CD14-positive monocyte (primary cell): ENCODE measurements around the gene RBMS3. TPM values are rescaled to one million over a fixed set of nuclear protein-coding genes. Genes with fewer than 3 reads are reported as not detected.

ENCODE experiments used
- DNase-seq, 3 donors: peaks; one replicate each; pipeline ENCODE4 v3.0.0-alpha.2; 2011 to 2022
- H2AFZ ChIP-seq: 2 replicates; pipeline ENCODE4 v1.6.0; 2012; ENCODE audit warnings: mild to moderate bottlenecking, low read depth, low read length, inconsistent platforms; ENCODE audit not compliant: insufficient read depth, poor library complexity, severe bottlenecking
- H3K27ac ChIP-seq, 2 donors: 1 replicate in 1 of 2; 2 replicates in 1 of 2; pipeline ENCODE4 v1.5.1; 2012 to 2013; ENCODE audit warnings: low read length in 2 of 2, control low read depth in 1 of 2, inconsistent platforms in 1 of 2, low read depth in 1 of 2, mild to moderate bottlenecking in 1 of 2
- H3K27me3 ChIP-seq, 2 donors: one replicate each; pipeline versions ENCODE4 v1.6.0 to v1.6.1; 2011 to 2013; ENCODE audit warnings: low read length in 2 of 2; ENCODE audit not compliant: control insufficient read depth in 2 of 2, insufficient read depth in 2 of 2
- H3K36me3 ChIP-seq, 2 donors: replicated peaks in 1 of 2; 1 replicate in 1 of 2; 2 replicates in 1 of 2; pipeline versions ENCODE4 v1.5.1 to v1.6.1; 2012 to 2013; ENCODE audit warnings: low read length in 2 of 2, control low read depth in 1 of 2, inconsistent platforms in 1 of 2, mild to moderate bottlenecking in 1 of 2; ENCODE audit not compliant: insufficient read depth in 2 of 2, control insufficient read depth in 1 of 2
- H3K4me1 ChIP-seq, 2 donors: 1 replicate in 1 of 2; 2 replicates in 1 of 2; pipeline versions ENCODE4 v1.5.1 to v1.6.1; 2012 to 2013; ENCODE audit warnings: low read length in 2 of 2, control low read depth in 1 of 2, inconsistent platforms in 1 of 2, mild to moderate bottlenecking in 1 of 2, moderate library complexity in 1 of 2; ENCODE audit not compliant: insufficient read depth in 2 of 2, control insufficient read depth in 1 of 2
- H3K4me2 ChIP-seq: replicated peaks from 2 replicates; pipeline ENCODE3; 2012; ENCODE audit warnings: low read length, moderate library complexity, mild to moderate bottlenecking; ENCODE audit not compliant: poor library complexity, severe bottlenecking; ENCODE audit errors: extremely low read depth
- H3K4me3 ChIP-seq, 3 experiments: fragments of 200-600 bp in 1 of 3; sonication (generic) in 1 of 3; replicated peaks in 1 of 3; 1 replicate in 2 of 3; 2 replicates in 1 of 3; pipeline ENCODE4 v1.5.1; 2011 to 2013; ENCODE audit warnings: low read length in 3 of 3, mild to moderate bottlenecking in 3 of 3, control low read depth in 2 of 3, low read depth in 2 of 3, inconsistent platforms in 1 of 3, moderate library complexity in 1 of 3
- H3K79me2 ChIP-seq: 2 replicates; pipeline ENCODE4 v1.6.0; 2012; ENCODE audit warnings: mild to moderate bottlenecking, control low read depth, inconsistent platforms, low read length, moderate library complexity; ENCODE audit not compliant: insufficient read depth
- H3K9ac ChIP-seq: 2 replicates; pipeline ENCODE4 v1.6.0; 2017; ENCODE audit warnings: low read length, mild to moderate bottlenecking; ENCODE audit not compliant: insufficient read depth, poor library complexity, severe bottlenecking
- H3K9me3 ChIP-seq, 2 donors: replicated peaks in 1 of 2; 1 replicate in 1 of 2; 2 replicates in 1 of 2; pipeline versions ENCODE4 v1.5.1 to v1.6.1; 2012 to 2013; ENCODE audit warnings: low read length in 2 of 2, control low read depth in 1 of 2; ENCODE audit not compliant: control insufficient read depth in 1 of 2, insufficient read depth in 1 of 2
- H4K20me1 ChIP-seq: 2 replicates; pipeline ENCODE4 v1.6.0; 2012; ENCODE audit warnings: mild to moderate bottlenecking, low read length, control low read depth, moderate library complexity; ENCODE audit not compliant: insufficient read depth
- H3K27ac Mint-ChIP-seq, 7 donors: one replicate each; pipeline ENCODE4 v1.8.0; 2020; ENCODE audit warnings: mild to moderate bottlenecking in 7 of 7, mixed read lengths in 7 of 7, moderate library complexity in 6 of 7, inconsistent platforms in 2 of 7
- H3K27me3 Mint-ChIP-seq, 3 donors: one replicate each; pipeline ENCODE4 v1.8.0; 2021 to 2022; ENCODE audit warnings: low read depth in 3 of 3, mild to moderate bottlenecking in 3 of 3, mixed read lengths in 3 of 3, moderate library complexity in 3 of 3, inconsistent platforms in 1 of 3
- H3K36me3 Mint-ChIP-seq, 2 donors: one replicate each; pipeline ENCODE4 v1.8.0; 2020; ENCODE audit warnings: mixed read lengths in 2 of 2, inconsistent platforms in 1 of 2, mild to moderate bottlenecking in 1 of 2
- H3K4me1 Mint-ChIP-seq: one replicate; pipeline ENCODE4 v1.8.0; 2020; ENCODE audit warnings: mild to moderate bottlenecking, mixed read lengths
- H3K4me3 Mint-ChIP-seq, 2 donors: one replicate each; pipeline ENCODE4 v1.8.0; 2020; ENCODE audit warnings: mild to moderate bottlenecking in 2 of 2, mixed read lengths in 2 of 2, moderate library complexity in 1 of 2
- H3K9me3 Mint-ChIP-seq, 7 donors: one replicate each; pipeline ENCODE4 v1.8.0; 2020 to 2022; ENCODE audit warnings: mixed read lengths in 7 of 7, mild to moderate bottlenecking in 6 of 7, moderate library complexity in 6 of 7, inconsistent platforms in 2 of 7
- WGBS: methylation state at CpG from one replicate; pipeline ENCODE4 v1.1.5; 2013; ENCODE audit warnings: missing lambda C conversion rate; ENCODE audit not compliant: insufficient coverage; 5-methylcytosine and 5-hydroxymethylcytosine counted together
- intact Hi-C, 2 donors: fragments of 100-400 bp; cut with micrococcal nuclease; formaldehyde crosslinking; loops; one replicate each; pipeline versions ENCODE4 v1.15.0 to v1.15.1; 2023
- polyA plus RNA-seq, 3 donors: library from polyadenylated mRNA; depleted of rRNA in 1 of 3; unstranded in 2 of 3; stranded (reverse) in 1 of 3; fragments of 300-500 nt in 2 of 3; fragments of >200 nt in 1 of 3; fragmentation: Illumina TruSeq in 2 of 3; gene quantifications; 1 replicate in 2 of 3; 2 replicates in 1 of 3; pipeline ENCODE4 v1.2.3, GENCODE V29; 2012 to 2021
- TF ChIP-seq, protein P1 (sequence below): fragments of 200-600 bp; IDR thresholded peaks from one replicate; pipeline ENCODE4 v1.8.0; 2022; ENCODE audit warnings: antibody characterized with exemption, mild to moderate bottlenecking

The RBMS3 gene
- polyA plus RNA-seq, 3 donors, result not detected

DNA sequence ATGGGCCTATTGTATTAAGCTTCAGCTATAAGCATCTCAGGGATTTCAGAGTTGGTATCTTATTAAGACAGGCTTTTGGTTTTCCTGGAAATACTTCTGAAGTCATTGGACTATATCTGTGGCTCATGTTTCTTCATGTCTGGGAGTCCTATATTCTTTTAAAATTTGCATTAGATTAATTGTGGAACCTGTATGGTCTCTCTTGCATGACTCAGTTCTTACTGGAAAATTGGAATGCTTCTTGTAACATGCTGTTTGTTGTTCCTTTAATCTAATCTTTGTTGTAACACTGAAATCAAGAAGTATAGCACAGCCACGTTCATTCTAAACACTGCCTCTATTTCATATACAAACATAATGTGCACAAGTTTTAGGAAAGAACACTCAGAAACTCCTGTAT lies 208.1 kb downstream of the RBMS3 start:
- Mint-ChIP-seq H3K27ac (no peak overlapping the region), H3K27me3 (peaks cover 0 to 2% (median 0%) of the 10 kb centered on the region in 3 donors), H3K9me3 (peaks cover 0 to 3% (median 2%) of the 10 kb centered on the region in 7 donors), H3K4me3 (no peak overlapping the region), H3K36me3 (no peaks in the 10 kb centered on the region), H3K4me1 (no peaks in the 10 kb centered on the region)
- Histone ChIP-seq H3K79me2 (no peaks in the 10 kb centered on the region), H3K27me3 (no peaks in the 10 kb centered on the region), H3K9me3 (no peaks in the 10 kb centered on the region), H3K4me1 (no peaks in the 10 kb centered on the region), H3K9ac (no peak overlapping the region), H2AFZ (no peak overlapping the region), H3K27ac (no peak overlapping the region), H3K36me3 (no peaks in the 10 kb centered on the region), H3K4me2 (no peak overlapping the region), H4K20me1 (no peaks in the 10 kb centered on the region), H3K4me3 (no peak overlapping the region)
- intact Hi-C loops, result no loop called here
- DNase-seq, result no peak
- TF ChIP-seq, protein P1, sequence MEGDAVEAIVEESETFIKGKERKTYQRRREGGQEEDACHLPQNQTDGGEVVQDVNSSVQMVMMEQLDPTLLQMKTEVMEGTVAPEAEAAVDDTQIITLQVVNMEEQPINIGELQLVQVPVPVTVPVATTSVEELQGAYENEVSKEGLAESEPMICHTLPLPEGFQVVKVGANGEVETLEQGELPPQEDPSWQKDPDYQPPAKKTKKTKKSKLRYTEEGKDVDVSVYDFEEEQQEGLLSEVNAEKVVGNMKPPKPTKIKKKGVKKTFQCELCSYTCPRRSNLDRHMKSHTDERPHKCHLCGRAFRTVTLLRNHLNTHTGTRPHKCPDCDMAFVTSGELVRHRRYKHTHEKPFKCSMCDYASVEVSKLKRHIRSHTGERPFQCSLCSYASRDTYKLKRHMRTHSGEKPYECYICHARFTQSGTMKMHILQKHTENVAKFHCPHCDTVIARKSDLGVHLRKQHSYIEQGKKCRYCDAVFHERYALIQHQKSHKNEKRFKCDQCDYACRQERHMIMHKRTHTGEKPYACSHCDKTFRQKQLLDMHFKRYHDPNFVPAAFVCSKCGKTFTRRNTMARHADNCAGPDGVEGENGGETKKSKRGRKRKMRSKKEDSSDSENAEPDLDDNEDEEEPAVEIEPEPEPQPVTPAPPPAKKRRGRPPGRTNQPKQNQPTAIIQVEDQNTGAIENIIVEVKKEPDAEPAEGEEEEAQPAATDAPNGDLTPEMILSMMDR, result no peak
- 88% methylated on average over 1 of the region's 1 CpG for whole genome bisulfite sequencing

DNA sequence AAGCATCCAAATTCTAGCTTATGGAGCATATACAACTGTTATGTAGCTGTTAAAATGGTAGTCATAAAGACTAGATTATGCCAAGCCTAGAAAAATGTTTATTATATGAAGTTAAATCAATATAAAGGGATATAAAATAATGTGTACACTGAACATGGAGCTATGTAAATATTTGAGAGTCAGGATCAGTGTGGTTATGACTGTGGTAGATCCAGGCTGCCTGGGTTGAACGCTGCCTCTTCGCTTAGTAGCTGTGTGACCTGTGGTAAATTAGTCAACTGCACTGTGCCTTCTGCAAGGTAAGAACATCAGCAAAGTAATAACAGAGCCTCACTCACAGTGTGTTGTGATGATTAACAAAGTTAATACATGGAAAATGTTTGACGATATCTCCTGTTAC lies 212.2 kb downstream of the RBMS3 start:
- intact Hi-C loops, result no loop called here
- no peak overlapping the region for H3K4me3 Mint-ChIP-seq
- H3K4me1 Mint-ChIP-seq, result no peaks in the 10 kb centered on the region
- no peaks in the 10 kb centered on the region for H3K79me2 ChIP-seq
- no peaks in the 10 kb centered on the region for H3K36me3 ChIP-seq
- no peak overlapping the region for H3K9ac ChIP-seq
- no peaks in the 10 kb centered on the region for H3K9me3 ChIP-seq
- no peak overlapping the region for H3K27ac Mint-ChIP-seq
- no peaks in the 10 kb centered on the region for H3K27me3 ChIP-seq
- no peak for DNase-seq
- H3K9me3 Mint-ChIP-seq, result peaks cover 0 to 3% (median 2%) of the 10 kb centered on the region in 7 donors
- no peaks in the 10 kb centered on the region for H3K4me1 ChIP-seq
- H4K20me1 ChIP-seq, result no peaks in the 10 kb centered on the region
- no peak overlapping the region for H3K4me3 ChIP-seq
- no peak overlapping the region for H3K27ac ChIP-seq
- no peak overlapping the region for H2AFZ ChIP-seq
- TF ChIP-seq, protein P1, result no peak
- no peak overlapping the region for H3K4me2 ChIP-seq
- 84% methylated on average over 2 of the region's 3 CpGs for WGBS
- peaks cover 0 to 2% (median 2%) of the 10 kb centered on the region in 3 donors for H3K27me3 Mint-ChIP-seq
- no peaks in the 10 kb centered on the region for H3K36me3 Mint-ChIP-seq
